Left renal pelvis (tissue), 4 donors: ENCODE results near the gene BCL2L13. TPM values are rescaled to one million over a fixed set of nuclear protein-coding genes. Genes with fewer than 3 reads are reported as not detected.
"Not testable (repeated sequence)": the region's sequence is repeated elsewhere in the genome, so short reads cannot be mapped to it uniquely, and the experiment has no call there.

Source experiments
- DNase-seq, 4 donors: peaks; one replicate each; pipeline ENCODE4 v3.0.0-alpha.2; 2013; ENCODE audit warnings: low read depth in 4 of 4, low spot score in 3 of 4
- polyA plus RNA-seq, 4 donors: library from polyadenylated mRNA; unstranded; fragments of 120-200 nt; gene quantifications; one replicate each; pipeline ENCODE4 v1.2.1, GENCODE V29; 2013; ENCODE audit not compliant: insufficient read length in 4 of 4

BCL2L13 gene
- polyA plus RNA-seq, 4 donors, result 26.2 to 49.0 (median 44.2) TPM

- DNase-seq, result no peak
Observed at GRCh38 chr22:17692841-17693240, 54.3 kb downstream of the BCL2L13 start.

- DNase-seq, result no peak
Observed at GRCh38 chr22:17694193-17694592, 55.6 kb downstream of the BCL2L13 start.

GRCh38 chr22:17694752-17695151 lies 56.2 kb downstream of the BCL2L13 start:
- DNase-seq, result no peak

GRCh38 chr22:17695986-17696385 lies 57.4 kb downstream of the BCL2L13 start:
- no peak for DNase-seq

- DNase-seq, result not testable (repeated sequence)
Observed at GRCh38 chr22:17697196-17697595, 58.6 kb downstream of the BCL2L13 start.

GRCh38 chr22:17698276-17698675 lies 59.7 kb downstream of the BCL2L13 start:
- DNase-seq, result not testable (repeated sequence)

- no peak for DNase-seq
Observed at GRCh38 chr22:17698948-17699347, 60.4 kb downstream of the BCL2L13 start.

- no peak for DNase-seq
Observed at GRCh38 chr22:17699696-17700340, 61.3 kb downstream of the BCL2L13 start.

- DNase-seq, result no peak
Observed at GRCh38 chr22:17700778-17701177, 62.2 kb downstream of the BCL2L13 start.

GRCh38 chr22:17703811-17704210 lies 65.3 kb downstream of the BCL2L13 start:
- DNase-seq, result no peak

- DNase-seq, result no peak
Observed at GRCh38 chr22:17705546-17705945, 67.0 kb downstream of the BCL2L13 start.

GRCh38 chr22:17705951-17706900 lies 67.7 kb downstream of the BCL2L13 start:
- no peak for DNase-seq

GRCh38 chr22:17706947-17707346 lies 68.4 kb downstream of the BCL2L13 start:
- DNase-seq, result no peak

GRCh38 chr22:17707526-17707925 lies 69.0 kb downstream of the BCL2L13 start:
- DNase-seq, result no peak

- no peak for DNase-seq
Observed at GRCh38 chr22:17710023-17710422, 71.5 kb downstream of the BCL2L13 start.

GRCh38 chr22:17712441-17712840 lies 73.9 kb downstream of the BCL2L13 start:
- DNase-seq, result no peak

GRCh38 chr22:17716529-17716928 lies 78.0 kb downstream of the BCL2L13 start:
- DNase-seq, result no peak

- DNase-seq, result no peak
Observed at GRCh38 chr22:17717708-17718107, 79.2 kb downstream of the BCL2L13 start.

GRCh38 chr22:17719911-17720310 lies 81.4 kb downstream of the BCL2L13 start:
- DNase-seq, result no peak

GRCh38 chr22:17724241-17724640 lies 85.7 kb downstream of the BCL2L13 start:
- DNase-seq, result no peak

- DNase-seq, result no peak
Observed at GRCh38 chr22:17724678-17725499, 86.3 kb downstream of the BCL2L13 start.
